GM12873 (cell line): ENCODE measurements around the gene KSR1.
A peak's percentile ranks its signal among the peaks of the same experiment; 100 is the strongest.

Experiments used
- TF ChIP-seq, protein P1 (sequence below): IDR thresholded peaks from 2 replicates; pipeline ENCODE4 v1.5.1; 2012; ENCODE audit warnings: low read depth, mild to moderate bottlenecking, moderate library complexity, low read length, control low read depth; ENCODE audit not compliant: insufficient read depth; ENCODE audit errors: missing control alignments

Gene KSR1

DNA sequence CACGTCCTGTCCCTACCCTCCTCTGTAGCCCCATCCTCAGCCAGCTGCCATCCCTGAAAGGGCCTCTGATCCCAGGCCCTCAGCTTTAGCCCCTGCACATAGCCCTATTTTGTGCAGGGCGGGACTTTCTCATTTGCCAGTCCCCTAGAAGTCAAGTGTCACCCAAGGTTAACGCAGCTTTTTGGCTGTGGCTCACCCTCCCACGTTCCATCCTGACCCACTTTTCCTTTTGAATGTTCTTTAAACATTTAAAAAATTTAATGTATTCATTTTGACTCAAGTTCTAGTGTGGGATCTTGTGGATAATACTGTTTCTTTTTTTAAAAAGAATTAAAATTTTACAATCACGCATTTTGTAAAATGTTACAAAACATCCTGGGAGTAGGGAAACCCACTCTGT lies 112.6 kb downstream of the KSR1 start:
- TF ChIP-seq, protein P1, sequence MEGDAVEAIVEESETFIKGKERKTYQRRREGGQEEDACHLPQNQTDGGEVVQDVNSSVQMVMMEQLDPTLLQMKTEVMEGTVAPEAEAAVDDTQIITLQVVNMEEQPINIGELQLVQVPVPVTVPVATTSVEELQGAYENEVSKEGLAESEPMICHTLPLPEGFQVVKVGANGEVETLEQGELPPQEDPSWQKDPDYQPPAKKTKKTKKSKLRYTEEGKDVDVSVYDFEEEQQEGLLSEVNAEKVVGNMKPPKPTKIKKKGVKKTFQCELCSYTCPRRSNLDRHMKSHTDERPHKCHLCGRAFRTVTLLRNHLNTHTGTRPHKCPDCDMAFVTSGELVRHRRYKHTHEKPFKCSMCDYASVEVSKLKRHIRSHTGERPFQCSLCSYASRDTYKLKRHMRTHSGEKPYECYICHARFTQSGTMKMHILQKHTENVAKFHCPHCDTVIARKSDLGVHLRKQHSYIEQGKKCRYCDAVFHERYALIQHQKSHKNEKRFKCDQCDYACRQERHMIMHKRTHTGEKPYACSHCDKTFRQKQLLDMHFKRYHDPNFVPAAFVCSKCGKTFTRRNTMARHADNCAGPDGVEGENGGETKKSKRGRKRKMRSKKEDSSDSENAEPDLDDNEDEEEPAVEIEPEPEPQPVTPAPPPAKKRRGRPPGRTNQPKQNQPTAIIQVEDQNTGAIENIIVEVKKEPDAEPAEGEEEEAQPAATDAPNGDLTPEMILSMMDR = no peak

DNA sequence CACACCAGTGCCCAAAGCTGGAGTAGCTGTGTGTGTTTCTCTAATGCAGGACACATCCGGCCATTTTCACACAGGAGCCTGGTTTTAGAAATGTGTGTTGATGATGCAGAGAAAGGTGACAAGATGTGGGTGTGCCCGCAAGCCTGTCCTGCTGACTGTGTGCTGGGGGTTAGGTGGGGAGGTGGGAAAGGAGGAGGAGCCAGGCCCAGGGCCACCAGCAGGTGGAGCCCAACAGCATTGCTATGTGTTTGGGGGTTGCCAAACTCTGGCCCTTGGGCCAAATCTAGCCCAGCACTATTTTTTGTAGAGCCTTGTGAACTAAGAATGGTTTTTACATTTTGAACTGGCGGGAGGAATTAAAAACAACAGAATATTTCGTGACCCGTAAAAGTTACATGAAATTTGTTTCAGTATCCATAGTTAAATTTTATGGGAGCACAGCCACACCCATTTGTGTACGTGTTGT lies 113.0 kb downstream of the KSR1 start:
- TF ChIP-seq, protein P1 = peak; percentile 89

- TF ChIP-seq, protein P1 = no peak
Measured at GRCh38 chr17:27569884-27570577, 113.8 kb downstream of the KSR1 start.

DNA sequence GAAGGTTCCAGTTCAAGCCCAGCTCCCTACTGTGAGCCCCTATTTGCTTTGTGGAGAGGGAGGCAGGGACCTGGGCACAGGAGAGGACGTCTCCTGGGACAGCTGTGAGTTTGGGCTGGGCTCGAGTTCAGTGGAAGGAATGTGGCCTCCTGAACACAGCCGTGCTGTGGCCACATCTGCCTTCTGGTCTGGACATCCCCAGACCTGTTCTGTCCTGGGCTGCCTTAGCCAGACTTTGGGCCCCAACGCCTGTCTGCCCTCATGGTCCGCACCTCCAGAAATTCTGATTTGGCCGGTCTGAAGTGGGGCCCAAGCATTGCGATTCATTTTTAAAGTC lies 114.3 kb downstream of the KSR1 start:
- TF ChIP-seq, protein P1 = no peak

GRCh38 chr17:27571563-27572352 lies 115.5 kb downstream of the KSR1 start:
- TF ChIP-seq, protein P1 = no peak

- TF ChIP-seq, protein P1 = no peak
Measured at GRCh38 chr17:27572665-27573064, 116.4 kb downstream of the KSR1 start.

- TF ChIP-seq, protein P1 = no peak
Measured at GRCh38 chr17:27573548-27573947, 117.3 kb downstream of the KSR1 start.
